HCT116 (cell line): Measurements from ENCODE around the gene TPSD1.

ENCODE experiments used
- CTCF ChIP-seq, 3 experiments: fragments of 200-600 bp in 1 of 3; sonication (generic) in 1 of 3; IDR thresholded peaks in 2 of 3; conservative IDR thresholded peaks in 1 of 3; 2 replicates each; pipeline ENCODE4 v1.5.1; 2012 to 2017; ENCODE audit warnings: low read depth in 2 of 3, low read length in 2 of 3, antibody characterized with exemption in 1 of 3, borderline replicate concordance in 1 of 3, control low read depth in 1 of 3, mild to moderate bottlenecking in 1 of 3, mixed read lengths in 1 of 3, mixed run types in 1 of 3, moderate library complexity in 1 of 3; ENCODE audit not compliant: insufficient read depth in 1 of 3
- POLR2A ChIP-seq: IDR thresholded peaks from 2 replicates; pipeline ENCODE4 v1.7.0; 2011; ENCODE audit warnings: borderline replicate concordance; ENCODE audit not compliant: insufficient read depth, insufficient read length; ENCODE audit errors: extremely low read depth
- ZBTB33 ChIP-seq: IDR thresholded peaks from 2 replicates; pipeline ENCODE4 v1.6.1; 2011; ENCODE audit warnings: mild to moderate bottlenecking, low read length, moderate library complexity; ENCODE audit not compliant: insufficient replicate concordance; ENCODE audit errors: extremely low read depth

- peak in 2 of 3 experiments; percentile 80 to 89; a peak in 4 of 6 replicates for TF ChIP-seq CTCF (IDR thresholded peaks at IDR 0.05 in 2 of 3, conservative IDR thresholded peaks at IDR 0.05 in 1 of 3; ENCODE audit: borderline replicate concordance in 1 of 3, insufficient read depth in 1 of 3, low read depth in 2 of 3, low read length in 2 of 3)
- no peak for TF ChIP-seq ZBTB33
- no peak for TF ChIP-seq POLR2A
Observed at GRCh38 chr16:1300664-1301476, 45.0 kb downstream of the TPSD1 start.
